KMS-11 (cell line): ENCODE measurements around the gene STX3.

Source experiments
- H2AFZ ChIP-seq: fragments of 200-600 bp; sonication (generic); 2 replicates; pipeline ENCODE4 v1.6.1; 2016; ENCODE audit warnings: antibody characterized with exemption, mixed run types, low read depth
- H3K27ac ChIP-seq: fragments of 200-600 bp; sonication (generic); 2 replicates; pipeline ENCODE4 v1.6.1; 2016; ENCODE audit warnings: mild to moderate bottlenecking, mixed run types
- H3K27me3 ChIP-seq: fragments of 200-600 bp; sonication (generic); 2 replicates; pipeline ENCODE4 v1.6.1; 2017; ENCODE audit warnings: mild to moderate bottlenecking, low read depth, mixed run types, moderate library complexity; ENCODE audit not compliant: insufficient read depth
- H3K36me3 ChIP-seq: fragments of 200-600 bp; sonication (generic); 2 replicates; pipeline ENCODE4 v1.6.1; 2017; ENCODE audit warnings: mild to moderate bottlenecking, mixed run types; ENCODE audit not compliant: insufficient read depth
- H3K4me1 ChIP-seq: fragments of 200-600 bp; sonication (generic); 2 replicates; pipeline ENCODE4 v1.6.1; 2016; ENCODE audit warnings: mild to moderate bottlenecking, low read depth, mixed run types; ENCODE audit not compliant: poor library complexity, severe bottlenecking
- H3K4me2 ChIP-seq: fragments of 200-600 bp; sonication (generic); 2 replicates; pipeline ENCODE4 v1.7.0; 2016; ENCODE audit warnings: mild to moderate bottlenecking, mixed run types
- H3K4me3 ChIP-seq: fragments of 200-600 bp; sonication (generic); IDR thresholded peaks from 2 replicates; pipeline ENCODE4 v1.6.1; 2017; ENCODE audit warnings: low read depth, low read length, mixed read lengths; ENCODE audit not compliant: insufficient read depth
- H3K79me2 ChIP-seq: fragments of 200-600 bp; sonication (generic); 2 replicates; pipeline ENCODE4 v1.6.1; 2016; ENCODE audit warnings: low read depth, mixed run types; ENCODE audit not compliant: insufficient read depth
- H3K9ac ChIP-seq: fragments of 200-600 bp; sonication (generic); 2 replicates; pipeline ENCODE4 v1.6.1; 2016; ENCODE audit warnings: mild to moderate bottlenecking, mixed run types
- H4K20me1 ChIP-seq: fragments of 200-600 bp; sonication (generic); 2 replicates; pipeline ENCODE4 v1.6.1; 2016; ENCODE audit warnings: mild to moderate bottlenecking, mixed run types; ENCODE audit not compliant: insufficient read depth
- TF ChIP-seq, protein P1 (sequence below): fragments of 200-600 bp; sonication (generic); conservative IDR thresholded peaks from 2 replicates; pipeline ENCODE4 v1.6.1; 2017; ENCODE audit warnings: low read depth, mild to moderate bottlenecking, antibody characterized with exemption, low read length, moderate library complexity, mixed read lengths

The STX3 gene

DNA sequence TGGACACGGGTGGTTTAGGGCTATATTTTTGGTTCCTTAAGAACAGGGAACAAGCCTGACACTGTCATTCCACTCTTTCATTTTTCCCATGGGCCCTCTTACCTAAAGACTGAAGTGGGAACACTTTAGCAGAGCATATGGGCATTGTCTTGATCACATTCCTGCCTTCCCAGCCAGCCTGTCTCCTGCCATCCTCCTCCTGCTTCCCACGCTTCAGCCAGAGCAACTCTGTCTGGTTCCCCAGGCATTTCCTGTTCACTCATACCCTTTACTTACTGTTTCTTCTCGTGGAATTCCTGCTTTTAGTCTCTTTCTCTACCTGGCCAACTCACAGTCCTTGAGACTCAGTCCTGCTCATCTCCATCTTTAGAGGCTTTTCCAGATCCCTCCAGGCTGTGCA, 32.6 kb downstream of the STX3 start:
- Histone ChIP-seq H4K20me1 (no peaks in the 10 kb centered on the region), H3K9ac (no peak overlapping the region), H3K36me3 (no peaks in the 10 kb centered on the region), H2AFZ (no peak overlapping the region), H3K79me2 (no peaks in the 10 kb centered on the region), H3K27ac (no peak overlapping the region), H3K4me3 (no peak overlapping the region), H3K27me3 (no peaks in the 10 kb centered on the region), H3K4me2 (no peak overlapping the region), H3K4me1 (no peaks in the 10 kb centered on the region)
- TF ChIP-seq, protein P1, sequence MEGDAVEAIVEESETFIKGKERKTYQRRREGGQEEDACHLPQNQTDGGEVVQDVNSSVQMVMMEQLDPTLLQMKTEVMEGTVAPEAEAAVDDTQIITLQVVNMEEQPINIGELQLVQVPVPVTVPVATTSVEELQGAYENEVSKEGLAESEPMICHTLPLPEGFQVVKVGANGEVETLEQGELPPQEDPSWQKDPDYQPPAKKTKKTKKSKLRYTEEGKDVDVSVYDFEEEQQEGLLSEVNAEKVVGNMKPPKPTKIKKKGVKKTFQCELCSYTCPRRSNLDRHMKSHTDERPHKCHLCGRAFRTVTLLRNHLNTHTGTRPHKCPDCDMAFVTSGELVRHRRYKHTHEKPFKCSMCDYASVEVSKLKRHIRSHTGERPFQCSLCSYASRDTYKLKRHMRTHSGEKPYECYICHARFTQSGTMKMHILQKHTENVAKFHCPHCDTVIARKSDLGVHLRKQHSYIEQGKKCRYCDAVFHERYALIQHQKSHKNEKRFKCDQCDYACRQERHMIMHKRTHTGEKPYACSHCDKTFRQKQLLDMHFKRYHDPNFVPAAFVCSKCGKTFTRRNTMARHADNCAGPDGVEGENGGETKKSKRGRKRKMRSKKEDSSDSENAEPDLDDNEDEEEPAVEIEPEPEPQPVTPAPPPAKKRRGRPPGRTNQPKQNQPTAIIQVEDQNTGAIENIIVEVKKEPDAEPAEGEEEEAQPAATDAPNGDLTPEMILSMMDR = no peak

DNA sequence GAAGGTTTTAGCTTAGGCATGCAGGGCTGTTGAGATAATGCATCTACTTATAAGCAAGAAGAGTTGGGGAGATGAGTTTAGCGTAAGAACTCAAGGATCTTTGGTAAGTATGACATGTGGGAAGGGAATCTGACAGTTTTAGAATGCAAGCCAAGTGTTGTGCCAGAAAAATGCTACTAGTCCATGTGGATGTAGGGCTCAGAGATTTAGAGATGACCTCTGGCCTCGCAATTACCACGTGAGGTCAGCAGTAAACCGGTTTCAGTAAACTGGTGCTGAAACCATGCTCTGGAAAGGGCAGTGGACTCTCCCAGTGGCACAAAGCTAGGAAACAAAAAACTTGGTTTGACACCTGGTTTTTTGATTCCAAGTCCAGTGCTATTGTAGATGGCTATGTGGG, 36.5 kb downstream of the STX3 start:
- H4K20me1 ChIP-seq = no peaks in the 10 kb centered on the region
- no peaks in the 10 kb centered on the region for H3K79me2 ChIP-seq
- H3K36me3 ChIP-seq = no peaks in the 10 kb centered on the region
- H3K4me3 ChIP-seq = no peak overlapping the region
- no peak overlapping the region for H3K4me2 ChIP-seq
- H3K9ac ChIP-seq = no peak overlapping the region
- no peaks in the 10 kb centered on the region for H3K4me1 ChIP-seq
- H2AFZ ChIP-seq = no peak overlapping the region
- no peak overlapping the region for H3K27ac ChIP-seq
- TF ChIP-seq, protein P1 = no peak
- no peaks in the 10 kb centered on the region for H3K27me3 ChIP-seq

DNA sequence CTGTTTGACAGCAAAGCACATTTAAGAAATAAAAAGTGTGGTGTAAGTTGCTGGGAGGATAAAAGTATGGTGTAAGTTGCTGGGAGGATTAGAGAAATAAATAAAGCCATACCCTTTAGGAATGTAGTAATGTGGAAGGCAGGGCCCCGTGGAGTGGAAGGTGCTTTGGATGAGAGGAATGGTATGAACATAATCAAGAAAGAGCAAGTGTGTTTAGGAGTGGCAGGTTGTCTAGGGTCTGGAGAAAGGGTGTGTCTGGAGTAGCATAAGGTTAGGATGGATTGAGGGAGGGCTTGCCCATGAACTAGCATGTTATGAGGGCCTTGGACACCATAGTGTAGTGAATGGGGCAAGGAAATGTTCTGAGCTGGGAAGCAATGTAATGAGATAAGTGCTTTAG, 37.3 kb downstream of the STX3 start:
- Histone ChIP-seq H3K4me3 (no peak overlapping the region), H4K20me1 (no peaks in the 10 kb centered on the region), H3K4me1 (no peaks in the 10 kb centered on the region), H2AFZ (no peak overlapping the region), H3K79me2 (no peaks in the 10 kb centered on the region), H3K9ac (no peak overlapping the region), H3K36me3 (no peaks in the 10 kb centered on the region), H3K4me2 (no peak overlapping the region), H3K27ac (no peak overlapping the region), H3K27me3 (no peaks in the 10 kb centered on the region)
- TF ChIP-seq, protein P1 = no peak

DNA sequence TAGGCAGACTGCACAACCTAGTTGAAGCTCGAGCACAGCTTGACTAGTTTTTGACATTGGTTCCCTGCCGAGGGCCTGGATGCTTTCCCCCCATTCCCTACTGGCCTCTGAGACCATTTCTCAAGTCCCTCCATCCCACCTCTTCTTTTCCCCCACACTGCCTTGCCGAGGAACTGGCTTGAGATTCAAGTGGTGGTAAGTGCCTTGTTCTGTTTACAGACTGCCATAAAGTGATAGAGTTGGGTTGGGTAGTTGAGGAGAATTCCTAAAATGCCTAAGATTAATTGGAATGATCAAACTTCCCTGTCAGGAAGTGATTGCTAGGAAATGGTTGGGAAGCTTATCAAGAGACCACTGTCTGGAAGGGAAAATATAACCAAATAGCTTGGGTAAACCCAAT, 39.2 kb downstream of the STX3 start:
- H3K9ac ChIP-seq = no peak overlapping the region
- no peaks in the 10 kb centered on the region for H4K20me1 ChIP-seq
- no peaks in the 10 kb centered on the region for H3K27me3 ChIP-seq
- no peak overlapping the region for H3K4me2 ChIP-seq
- H3K4me1 ChIP-seq = no peaks in the 10 kb centered on the region
- no peaks in the 10 kb centered on the region for H3K79me2 ChIP-seq
- no peak overlapping the region for H3K27ac ChIP-seq
- H3K4me3 ChIP-seq = no peak overlapping the region
- H2AFZ ChIP-seq = no peak overlapping the region
- TF ChIP-seq, protein P1 = no peak
- H3K36me3 ChIP-seq = no peaks in the 10 kb centered on the region
